ENCODE measurements around the gene MCU. TPM values are rescaled to one million over a fixed set of nuclear protein-coding genes. Genes with fewer than 3 reads are reported as not detected.
"Not testable (repeated sequence)": the region's sequence is repeated elsewhere in the genome, so short reads cannot be mapped to it uniquely, and the experiment has no call there.

Gene MCU
- total RNA-seq, 4 donors from 2014 or later = 25.1 to 82.4 (median 65.1) TPM

DNA sequence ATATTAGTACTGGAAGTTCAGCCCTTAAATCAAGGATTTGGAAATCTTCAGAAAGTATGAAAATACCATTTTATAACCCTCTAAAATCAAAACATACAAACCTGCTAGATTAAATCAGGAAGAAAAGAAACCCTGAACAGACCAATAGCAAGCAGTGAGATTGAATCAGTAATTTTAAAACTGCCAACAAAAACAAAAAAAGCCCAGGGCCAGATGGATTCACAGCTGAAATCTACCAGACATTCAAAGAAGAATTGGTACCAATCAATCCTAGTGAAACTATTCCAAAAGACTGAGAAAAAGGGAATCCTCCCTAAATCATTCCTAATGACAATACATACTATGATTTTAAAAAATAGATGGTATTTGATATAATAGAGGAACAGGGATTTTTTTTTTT, 70.1 kb downstream of the MCU start:
- no peak for DNase-seq
- Histone ChIP-seq H3K36me3 (peaks cover 0 to 5% (median 2%) of the 10 kb centered on the region in 4 donors), H3K27me3 (no peaks in the 10 kb centered on the region), H3K9me3 (no peaks in the 10 kb centered on the region), H3K4me1 (no peaks in the 10 kb centered on the region), H3K27ac (no peak overlapping the region), H3K4me3 (no peak overlapping the region)
- TF ChIP-seq, protein P1, sequence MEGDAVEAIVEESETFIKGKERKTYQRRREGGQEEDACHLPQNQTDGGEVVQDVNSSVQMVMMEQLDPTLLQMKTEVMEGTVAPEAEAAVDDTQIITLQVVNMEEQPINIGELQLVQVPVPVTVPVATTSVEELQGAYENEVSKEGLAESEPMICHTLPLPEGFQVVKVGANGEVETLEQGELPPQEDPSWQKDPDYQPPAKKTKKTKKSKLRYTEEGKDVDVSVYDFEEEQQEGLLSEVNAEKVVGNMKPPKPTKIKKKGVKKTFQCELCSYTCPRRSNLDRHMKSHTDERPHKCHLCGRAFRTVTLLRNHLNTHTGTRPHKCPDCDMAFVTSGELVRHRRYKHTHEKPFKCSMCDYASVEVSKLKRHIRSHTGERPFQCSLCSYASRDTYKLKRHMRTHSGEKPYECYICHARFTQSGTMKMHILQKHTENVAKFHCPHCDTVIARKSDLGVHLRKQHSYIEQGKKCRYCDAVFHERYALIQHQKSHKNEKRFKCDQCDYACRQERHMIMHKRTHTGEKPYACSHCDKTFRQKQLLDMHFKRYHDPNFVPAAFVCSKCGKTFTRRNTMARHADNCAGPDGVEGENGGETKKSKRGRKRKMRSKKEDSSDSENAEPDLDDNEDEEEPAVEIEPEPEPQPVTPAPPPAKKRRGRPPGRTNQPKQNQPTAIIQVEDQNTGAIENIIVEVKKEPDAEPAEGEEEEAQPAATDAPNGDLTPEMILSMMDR (IDR thresholded peaks at IDR 0.05) = no peak
- TF ChIP-seq POLR2A (IDR thresholded peaks at IDR 0.05) = no peak
- TF ChIP-seq POLR2AphosphoS5 (IDR thresholded peaks at IDR 0.05) = no peak
- no peak for TF ChIP-seq EP300 (IDR thresholded peaks at IDR 0.05; ENCODE audit: low read depth)
- intact Hi-C loops (cut with DNase I; ENCODE audit: low total_unique reads) (no loop called here), in situ Hi-C loops (cut with MboI; ENCODE audit: low pct_ligation_motif_present in 1 of 4, low pct_unique_long_range_greater_than_20kb in 1 of 4, low sequenced_read_pairs in 3 of 4) (no loop called here)

DNA sequence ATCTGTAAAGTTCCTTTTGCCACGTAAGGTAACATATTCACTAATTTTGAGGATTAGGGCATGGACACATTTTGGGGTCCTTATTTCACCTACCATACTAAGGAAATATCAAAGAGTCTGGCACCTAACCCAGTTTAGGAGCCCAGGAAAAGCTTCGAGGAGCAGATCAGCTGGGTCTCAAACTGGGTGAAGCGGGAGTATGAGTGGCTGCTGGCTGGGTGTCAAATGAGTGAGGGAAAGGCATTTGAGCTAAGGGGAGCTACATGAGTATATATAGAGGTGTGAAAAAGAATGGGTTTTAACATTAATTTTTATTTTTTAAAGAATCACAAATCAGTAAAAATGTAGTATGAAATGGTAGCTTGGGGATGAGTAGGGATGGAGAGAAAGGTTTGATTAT, 71.3 kb downstream of the MCU start:
- Histone ChIP-seq H3K27ac (no peak overlapping the region), H3K36me3 (peaks cover 0 to 5% (median 2%) of the 10 kb centered on the region in 4 donors), H3K4me3 (no peak overlapping the region), H3K27me3 (no peaks in the 10 kb centered on the region), H3K9me3 (no peaks in the 10 kb centered on the region), H3K4me1 (no peaks in the 10 kb centered on the region)
- TF ChIP-seq, protein P1 (IDR thresholded peaks at IDR 0.05) = no peak
- TF ChIP-seq POLR2A (IDR thresholded peaks at IDR 0.05) = no peak
- TF ChIP-seq POLR2AphosphoS5 (IDR thresholded peaks at IDR 0.05) = no peak
- no peak for TF ChIP-seq EP300 (IDR thresholded peaks at IDR 0.05; ENCODE audit: low read depth)
- intact Hi-C loops (cut with DNase I; ENCODE audit: low total_unique reads) = no loop called here
- in situ Hi-C loops (cut with MboI; ENCODE audit: low pct_ligation_motif_present in 1 of 4, low pct_unique_long_range_greater_than_20kb in 1 of 4, low sequenced_read_pairs in 3 of 4) = no loop called here
- DNase-seq = no peak
- WGBS, 2 donors (ENCODE audit: low coverage in 1 of 2) = 91 to 100% methylated on average over 3 of the region's 3 CpGs

DNA sequence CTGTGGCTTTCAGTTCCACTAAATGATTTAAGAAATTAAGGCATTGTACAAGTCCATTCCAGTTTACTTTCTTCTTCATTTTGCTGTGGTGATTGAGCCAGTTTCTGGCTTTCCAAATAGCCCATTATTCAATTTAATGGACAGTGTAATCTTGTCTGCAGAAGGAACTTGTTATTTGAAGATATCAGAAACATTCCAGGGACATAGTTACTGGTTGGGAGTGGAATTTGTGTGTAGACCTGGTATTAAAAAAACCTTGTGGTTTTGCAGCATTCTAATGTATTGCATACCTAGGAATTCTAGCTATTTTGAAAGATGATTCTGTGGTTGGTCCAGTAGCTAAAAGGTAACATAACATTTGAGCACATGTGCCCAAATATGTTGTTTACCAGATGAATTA, 72.2 kb downstream of the MCU start:
- intact Hi-C loops (cut with DNase I; ENCODE audit: low total_unique reads) = no loop called here

DNA sequence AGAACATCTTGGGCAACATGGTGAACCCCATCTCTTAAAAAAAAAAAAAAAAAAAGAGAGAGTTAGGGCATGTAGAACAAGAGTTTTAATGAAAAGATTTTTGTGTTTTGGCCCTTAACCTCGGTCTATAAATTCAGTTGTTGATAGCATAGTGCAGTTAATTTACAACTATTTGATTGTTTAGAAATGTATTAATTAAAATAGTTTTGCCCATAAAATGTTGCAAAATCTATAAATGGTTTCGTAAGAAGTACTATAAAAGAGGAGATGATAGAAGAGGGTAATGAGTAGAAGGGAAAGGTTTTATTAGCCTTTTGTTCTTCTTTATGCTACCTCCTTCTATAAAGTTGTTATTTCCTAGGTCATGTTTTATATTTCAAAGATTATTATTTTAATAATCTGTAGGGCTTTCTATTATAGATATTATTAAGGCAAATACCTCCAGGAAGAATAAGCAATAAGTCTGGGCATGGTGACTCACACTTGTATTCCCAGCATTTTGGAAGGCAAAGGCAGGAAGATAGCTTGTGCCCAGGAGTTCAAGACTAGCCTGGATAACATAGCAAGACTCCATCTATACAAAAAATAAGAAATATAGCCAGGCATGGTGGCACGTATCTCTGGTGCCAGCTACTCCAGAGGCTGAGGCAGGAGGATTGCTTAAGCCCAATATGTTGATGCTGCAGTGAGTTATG, 73.3 kb downstream of the MCU start:
- no peak overlapping the region for H3K4me3 ChIP-seq
- H3K36me3 ChIP-seq = peaks cover 0 to 5% (median 2%) of the 10 kb centered on the region in 4 donors
- TF ChIP-seq, protein P1 (IDR thresholded peaks at IDR 0.05) = no peak
- TF ChIP-seq EP300 (IDR thresholded peaks at IDR 0.05; ENCODE audit: low read depth) (no peak), POLR2AphosphoS5 (IDR thresholded peaks at IDR 0.05) (no peak), POLR2A (IDR thresholded peaks at IDR 0.05) (no peak)
- H3K27me3 ChIP-seq = no peaks in the 10 kb centered on the region
- no peaks in the 10 kb centered on the region for H3K4me1 ChIP-seq
- H3K9me3 ChIP-seq = no peaks in the 10 kb centered on the region
- WGBS, 2 donors (ENCODE audit: low coverage in 1 of 2) = 86 to 96% methylated on average over 3 of the region's 3 CpGs
- DNase-seq = no peak
- intact Hi-C loops (cut with DNase I; ENCODE audit: low total_unique reads) = no loop called here
- in situ Hi-C loops (cut with MboI; ENCODE audit: low pct_ligation_motif_present in 1 of 4, low pct_unique_long_range_greater_than_20kb in 1 of 4, low sequenced_read_pairs in 3 of 4) = no loop called here
- H3K27ac ChIP-seq = no peak overlapping the region

More for the DNA sequence above, 72.2 kb downstream of the MCU start:
- Histone ChIP-seq H3K27me3 (no peaks in the 10 kb centered on the region), H3K4me1 (no peaks in the 10 kb centered on the region), H3K36me3 (peaks cover 0 to 5% (median 2%) of the 10 kb centered on the region in 4 donors), H3K4me3 (no peak overlapping the region), H3K9me3 (no peaks in the 10 kb centered on the region), H3K27ac (no peak overlapping the region)
- no peak for DNase-seq
- in situ Hi-C loops (cut with MboI; ENCODE audit: low pct_ligation_motif_present in 1 of 4, low pct_unique_long_range_greater_than_20kb in 1 of 4, low sequenced_read_pairs in 3 of 4) = no loop called here
- TF ChIP-seq POLR2AphosphoS5 (IDR thresholded peaks at IDR 0.05) (no peak), POLR2A (IDR thresholded peaks at IDR 0.05) (no peak), EP300 (IDR thresholded peaks at IDR 0.05; ENCODE audit: low read depth) (no peak)
- TF ChIP-seq, protein P1 (IDR thresholded peaks at IDR 0.05) = no peak

DNA sequence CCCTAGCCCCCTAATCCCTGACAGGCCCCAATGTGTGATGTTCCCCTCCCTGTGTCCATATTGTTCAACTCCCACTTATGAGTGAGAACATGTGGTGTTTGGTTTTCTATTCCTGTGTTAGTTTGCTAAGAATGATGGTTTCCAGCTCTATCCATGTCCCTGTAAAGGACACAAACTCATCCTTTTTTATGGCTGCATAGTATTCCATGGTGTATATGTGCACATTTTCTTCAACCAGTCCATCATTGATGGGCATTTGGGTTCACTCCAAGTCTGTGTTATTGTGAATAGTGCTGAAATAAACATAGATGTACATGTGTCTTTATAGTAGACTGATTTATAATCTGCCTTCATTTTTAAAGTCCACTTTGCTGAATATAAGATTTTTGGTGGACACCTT, 79.3 kb downstream of the MCU start:
- in situ Hi-C loops (cut with MboI; ENCODE audit: low pct_ligation_motif_present in 1 of 4, low pct_unique_long_range_greater_than_20kb in 1 of 4, low sequenced_read_pairs in 3 of 4); intact Hi-C loops (cut with DNase I; ENCODE audit: low total_unique reads); H3K9me3 ChIP-seq; H3K27ac ChIP-seq; DNase-seq; H3K4me1 ChIP-seq; H3K27me3 ChIP-seq; H3K36me3 ChIP-seq; H3K4me3 ChIP-seq: not testable (repeated sequence)
